GM18517 (cell line): ENCODE measurements around the gene TTLL8.

Experiments
- ATAC-seq: cut with Tn5 transposase; IDR thresholded peaks from one replicate; pipeline ENCODE4 v1.9.1; 2021; ENCODE audit warnings: mild to moderate bottlenecking, moderate library complexity; ENCODE audit not compliant: unreplicated experiment

Gene TTLL8

DNA sequence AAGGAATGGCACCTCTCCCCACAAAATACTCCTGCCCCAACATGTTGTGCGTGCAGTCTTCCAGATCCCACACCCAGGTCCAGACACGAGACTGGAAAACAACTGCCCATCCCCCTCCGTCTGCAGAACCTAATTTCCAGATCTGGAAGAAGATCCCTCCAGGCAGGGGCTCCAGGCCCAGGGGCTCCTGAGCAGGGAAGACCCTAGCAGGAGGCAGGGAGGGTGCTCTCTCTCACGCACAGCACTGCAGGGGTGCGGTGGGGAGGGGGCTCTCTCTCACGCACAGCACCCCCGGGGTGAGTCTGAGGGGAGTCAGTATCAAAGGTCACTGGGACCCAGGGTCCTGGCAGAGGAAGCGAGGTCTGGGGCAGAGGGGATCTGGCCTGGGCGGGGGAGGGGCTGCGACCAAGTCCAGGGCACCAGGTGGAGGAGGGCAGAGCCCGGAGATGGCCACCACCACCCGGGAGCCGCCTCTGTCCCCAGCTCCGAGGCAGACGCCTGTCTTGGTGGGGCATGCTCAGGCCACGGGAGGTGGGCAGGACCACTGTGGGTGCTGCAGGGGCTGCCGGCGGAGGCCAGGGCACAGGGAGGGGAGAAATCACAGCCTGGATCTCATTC is 25.5 kb upstream of the TTLL8 start:
- no peak for ATAC-seq

DNA sequence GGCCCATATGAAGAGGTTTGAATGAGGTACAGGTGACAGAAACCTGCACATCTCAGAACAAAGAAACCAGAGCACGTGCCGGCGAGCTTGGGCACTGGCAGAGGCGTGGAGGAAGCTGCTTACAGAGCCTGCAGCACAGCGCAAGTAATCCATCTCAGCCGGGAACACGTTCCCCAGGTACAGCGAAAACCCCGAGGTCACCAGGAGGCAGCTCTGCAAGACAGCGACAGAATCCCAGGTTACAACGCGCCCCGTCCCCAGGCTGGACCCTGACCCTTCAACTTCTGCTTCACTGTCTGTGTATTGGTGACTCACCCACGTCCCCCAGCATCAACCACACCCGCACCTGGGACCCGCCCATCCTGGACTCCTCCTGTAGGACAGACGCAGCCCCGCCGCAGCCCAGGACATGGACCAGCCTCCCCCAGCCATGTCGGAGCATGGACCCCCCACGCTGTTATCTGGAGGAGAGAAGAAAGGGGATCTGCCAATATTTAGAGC is 24.9 kb upstream of the TTLL8 start:
- ATAC-seq: no peak

DNA sequence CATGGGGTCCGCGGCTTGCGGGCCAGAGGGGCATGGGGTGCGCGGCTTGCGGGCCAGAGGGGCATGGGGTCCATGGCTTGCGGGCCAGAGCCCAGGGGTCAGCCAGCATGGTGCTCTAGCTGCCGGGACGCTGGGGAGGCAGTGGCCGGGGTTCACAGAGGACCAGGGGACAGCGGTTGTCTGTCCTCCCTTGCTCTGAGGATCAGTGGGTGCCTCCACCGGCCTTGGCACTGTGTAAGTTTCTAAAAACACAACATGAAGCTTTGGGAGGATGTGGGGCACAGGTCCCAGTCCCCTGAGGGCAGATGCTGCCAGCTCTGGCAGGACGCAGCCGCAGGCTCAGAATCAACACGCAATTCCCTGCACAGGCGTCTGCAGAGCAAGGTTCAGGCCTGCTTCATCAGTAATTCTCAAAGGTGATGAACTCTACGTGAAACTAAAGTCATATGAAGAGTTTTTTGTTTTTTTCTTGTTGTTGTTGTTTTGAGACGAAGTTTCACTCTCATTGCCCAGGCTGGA is 24.2 kb upstream of the TTLL8 start:
- no peak for ATAC-seq

DNA sequence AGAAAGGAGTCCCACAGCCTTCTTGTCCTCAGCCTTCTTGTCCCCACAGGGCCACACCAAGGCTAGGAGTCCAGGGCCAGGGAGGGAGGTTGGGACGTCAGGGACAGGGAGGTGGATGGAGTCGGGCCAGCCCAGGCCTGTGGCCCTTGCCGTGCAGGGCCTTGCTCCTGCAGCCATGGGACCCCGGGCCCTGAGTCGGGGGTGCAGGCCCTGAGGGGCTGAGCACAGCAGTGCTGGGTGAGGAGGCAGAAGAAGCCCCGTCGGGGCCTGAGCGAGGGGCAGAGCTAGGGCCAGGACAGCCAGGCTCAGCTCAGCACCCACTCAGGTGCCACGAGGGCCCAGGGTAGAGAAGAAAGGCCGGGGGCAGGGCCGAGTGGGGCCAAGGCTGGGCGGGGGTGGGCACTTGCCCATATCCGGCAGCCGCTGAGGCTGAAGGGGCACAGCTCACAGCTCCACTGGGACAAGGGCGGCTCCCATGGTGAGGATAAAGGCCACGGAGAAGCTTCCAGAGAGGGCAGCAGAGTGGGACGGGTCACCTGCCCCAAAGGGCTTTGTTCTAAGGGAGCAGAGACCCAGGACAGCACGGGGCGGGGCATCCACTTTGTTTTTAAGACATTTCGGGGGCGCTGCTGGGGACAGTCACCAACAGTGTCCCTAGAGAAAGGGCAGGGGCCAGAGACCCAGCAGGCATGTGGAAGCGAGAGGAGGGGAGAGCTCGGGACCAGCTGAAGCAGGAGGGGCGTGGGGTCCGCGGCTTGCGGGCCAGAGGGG is 23.5 kb upstream of the TTLL8 start:
- no peak for ATAC-seq

DNA sequence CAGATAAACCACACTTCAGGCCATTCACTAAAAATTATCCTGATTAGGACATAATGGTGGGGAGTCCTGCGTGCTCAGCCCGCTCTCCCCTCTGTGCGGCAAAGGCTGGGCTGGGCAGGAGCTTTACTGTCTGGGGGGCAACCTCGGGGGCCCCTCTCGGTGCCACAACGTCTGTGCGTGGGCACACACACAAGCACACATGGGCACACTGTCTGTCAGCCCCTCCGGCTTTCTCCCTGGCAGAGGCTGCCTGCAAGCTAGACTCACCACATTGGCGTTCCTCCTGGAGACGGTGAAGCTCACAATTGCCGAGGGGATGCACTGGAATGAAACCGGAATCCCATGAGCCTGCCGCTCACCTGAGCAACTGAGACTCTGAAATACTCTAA is 22.0 kb upstream of the TTLL8 start:
- no peak for ATAC-seq

DNA sequence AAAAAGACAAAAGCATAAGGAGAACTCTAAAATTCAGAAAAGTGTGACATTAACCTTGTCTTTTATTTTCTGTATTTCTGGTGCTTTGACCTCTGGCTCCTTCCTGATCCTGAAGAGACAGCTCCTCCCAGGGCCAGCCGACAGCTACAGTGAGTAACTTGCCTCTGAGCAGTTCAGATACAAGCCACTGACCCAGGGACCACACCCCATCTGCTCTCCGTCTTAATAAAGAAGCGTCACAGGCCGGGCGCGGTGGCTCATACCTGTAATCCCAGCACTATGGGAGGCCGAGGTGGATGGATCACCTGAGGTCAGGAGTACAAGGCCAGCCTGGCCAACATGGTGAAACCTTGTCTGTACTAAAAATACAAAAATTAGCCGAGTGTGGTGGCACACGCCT is 20.7 kb upstream of the TTLL8 start:
- no peak for ATAC-seq

DNA sequence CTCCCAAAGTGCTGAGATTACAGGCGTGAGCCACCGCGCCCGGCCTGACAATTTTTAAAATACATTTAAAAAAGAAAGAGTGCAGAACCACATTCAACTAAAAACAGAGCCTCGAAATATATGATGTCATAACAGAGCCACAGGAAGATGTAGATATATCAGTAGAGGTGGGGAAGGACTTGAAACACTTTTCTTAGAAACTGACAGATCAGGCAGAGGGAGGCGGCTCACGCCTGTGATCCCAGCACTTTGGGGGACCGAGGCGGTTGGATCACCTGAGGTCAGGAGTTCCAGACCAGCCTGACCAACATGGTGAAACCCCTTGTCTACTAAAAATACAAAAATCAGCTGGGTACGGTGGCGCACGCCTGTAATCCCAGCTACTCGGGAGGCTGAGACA is 20.1 kb upstream of the TTLL8 start:
- no peak for ATAC-seq

DNA sequence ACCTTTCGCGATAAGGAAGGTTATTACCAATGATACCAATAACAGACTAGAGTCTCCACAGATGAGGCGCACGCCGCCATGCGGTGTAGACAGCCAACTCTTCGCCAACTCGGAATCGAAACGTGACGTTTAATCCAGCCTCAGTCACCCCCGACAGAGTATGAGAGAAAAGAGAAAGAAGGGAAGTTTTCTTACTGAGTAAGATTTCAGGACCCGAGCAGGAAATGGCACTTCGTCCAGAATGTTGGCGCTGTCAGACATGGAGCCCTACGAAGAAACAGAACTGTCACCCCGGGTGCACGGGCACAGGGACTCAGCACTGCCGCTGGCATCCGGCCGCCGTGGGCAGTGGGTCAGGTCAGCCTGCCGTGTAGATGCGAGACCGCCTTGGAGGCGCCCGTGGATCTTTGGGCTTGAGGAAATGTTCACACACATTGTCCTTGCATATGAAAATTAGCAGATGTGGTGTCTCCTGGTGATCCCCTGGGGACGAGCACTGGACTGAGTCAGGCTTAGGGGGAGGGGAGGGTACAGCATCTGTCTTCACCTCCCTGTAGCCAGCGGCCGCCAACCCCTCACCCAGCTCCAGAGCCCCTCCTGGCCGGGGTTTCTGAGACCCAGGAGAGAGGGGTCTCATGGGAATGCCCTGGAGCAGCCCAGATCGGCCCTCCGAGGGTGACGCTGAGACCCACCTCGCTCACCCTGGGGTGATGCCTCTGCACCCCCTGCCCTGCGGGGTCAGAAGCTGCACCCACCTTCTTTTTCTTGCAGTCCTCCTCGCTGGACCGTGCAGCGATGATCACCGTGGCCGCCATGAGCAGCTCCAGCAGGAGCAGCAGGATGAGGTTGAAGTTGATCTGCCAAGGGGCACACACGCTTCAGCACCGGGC is 18.8 kb upstream of the TTLL8 start:
- ATAC-seq: no peak

DNA sequence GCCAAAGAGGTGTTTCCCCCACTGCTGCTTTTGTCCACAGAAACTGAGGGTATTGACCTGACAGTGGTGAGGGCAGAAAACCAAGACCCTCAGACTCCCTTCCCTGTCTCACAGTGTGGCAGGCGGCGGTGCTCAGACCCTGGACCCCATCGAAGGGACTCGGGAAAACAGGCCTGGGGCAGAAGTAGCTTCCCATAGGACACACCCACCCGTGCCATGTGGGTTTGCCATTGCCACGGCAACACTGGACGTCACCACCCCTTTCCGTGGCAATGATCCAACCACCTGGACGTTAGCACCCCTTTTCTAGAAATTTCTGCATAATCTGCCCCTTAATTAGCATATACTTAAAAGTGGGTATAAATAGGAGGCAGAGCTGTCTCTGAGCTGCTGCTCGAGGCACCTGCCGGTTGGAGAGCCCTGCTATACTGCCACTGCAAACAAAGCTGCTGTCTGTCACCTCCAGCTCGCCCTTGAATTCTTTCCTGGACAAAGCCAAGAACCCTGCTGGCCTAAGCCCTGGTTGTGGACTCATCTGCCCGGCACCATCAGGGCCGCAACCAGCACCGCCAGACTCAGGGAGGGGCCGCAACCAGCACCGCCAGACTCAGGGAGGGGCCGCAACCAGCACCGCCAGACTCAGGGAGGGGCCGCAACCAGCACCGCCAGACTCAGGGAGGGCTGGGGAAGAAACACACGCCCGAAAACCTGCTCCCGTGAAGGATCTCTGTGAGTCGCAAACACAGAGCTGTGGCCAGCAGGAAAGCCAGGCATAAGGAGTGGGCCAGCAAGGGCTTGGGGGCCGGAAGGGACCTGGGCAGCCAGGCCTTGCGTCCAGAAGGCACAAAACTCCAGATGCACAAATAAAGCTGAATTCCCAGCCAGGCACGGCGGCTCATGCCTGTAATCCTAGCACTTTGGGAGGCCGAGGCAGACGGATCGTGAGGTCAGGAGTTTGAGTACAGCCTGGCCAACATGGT is 16.7 kb upstream of the TTLL8 start:
- no peak for ATAC-seq

DNA sequence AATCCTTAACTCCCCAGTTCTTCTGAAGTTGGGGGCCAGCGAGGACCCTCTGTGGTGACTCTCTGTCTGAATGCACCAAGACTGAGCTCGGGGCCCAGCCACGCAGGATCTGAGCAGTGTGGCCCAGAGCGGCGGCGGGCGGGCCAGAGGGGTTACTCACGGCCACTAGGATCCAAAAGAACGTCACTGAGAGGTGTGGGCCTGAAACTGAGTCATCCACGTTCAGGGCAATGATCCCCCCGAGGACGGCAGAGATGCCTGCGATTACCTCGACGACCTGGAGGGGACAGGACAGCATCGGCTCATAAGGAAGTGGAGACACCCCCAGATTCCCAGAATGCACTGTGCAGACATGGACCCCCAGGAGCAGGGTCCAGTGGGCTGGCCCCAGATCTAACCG is 16.0 kb upstream of the TTLL8 start:
- ATAC-seq: no peak

DNA sequence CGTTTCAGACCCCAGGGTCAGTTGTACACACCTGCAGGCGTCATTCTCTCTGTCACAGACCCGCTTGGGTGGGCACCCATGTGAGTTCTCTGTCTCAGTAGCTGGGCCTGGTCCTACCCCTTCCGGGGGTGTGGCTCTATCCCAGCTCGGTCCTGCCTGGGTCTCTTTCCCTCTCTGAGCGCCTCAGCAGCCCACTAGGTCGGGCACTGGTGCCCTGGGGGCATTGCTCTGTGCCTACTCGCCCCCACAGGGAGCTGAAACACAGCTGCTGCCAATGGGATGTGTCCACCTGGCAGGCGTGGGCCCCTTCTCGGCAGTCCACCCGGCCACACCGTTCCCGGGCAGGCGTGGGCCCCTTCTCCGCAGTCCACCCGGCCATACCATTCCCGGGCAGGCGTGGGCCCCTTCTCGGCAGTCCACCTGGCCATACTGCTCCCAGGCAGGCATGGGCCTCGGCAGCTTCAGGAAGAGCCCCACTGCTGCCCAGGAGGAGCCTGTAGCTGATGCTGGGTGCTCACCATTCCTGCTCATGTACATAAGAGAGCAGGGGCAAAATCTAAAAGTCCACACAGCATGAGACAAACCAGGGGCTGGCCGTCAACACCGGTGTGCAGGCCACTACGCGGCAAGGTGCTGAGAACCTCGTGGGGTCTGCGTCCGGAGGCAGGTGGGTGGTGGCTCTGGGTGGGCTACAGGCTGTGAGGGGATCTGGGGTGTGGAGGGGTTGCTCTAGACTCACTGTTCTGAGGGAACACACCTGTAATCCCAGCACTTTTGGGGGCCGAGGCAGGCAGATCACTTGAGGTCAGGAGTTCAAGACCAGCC is 14.8 kb upstream of the TTLL8 start:
- no peak for ATAC-seq

DNA sequence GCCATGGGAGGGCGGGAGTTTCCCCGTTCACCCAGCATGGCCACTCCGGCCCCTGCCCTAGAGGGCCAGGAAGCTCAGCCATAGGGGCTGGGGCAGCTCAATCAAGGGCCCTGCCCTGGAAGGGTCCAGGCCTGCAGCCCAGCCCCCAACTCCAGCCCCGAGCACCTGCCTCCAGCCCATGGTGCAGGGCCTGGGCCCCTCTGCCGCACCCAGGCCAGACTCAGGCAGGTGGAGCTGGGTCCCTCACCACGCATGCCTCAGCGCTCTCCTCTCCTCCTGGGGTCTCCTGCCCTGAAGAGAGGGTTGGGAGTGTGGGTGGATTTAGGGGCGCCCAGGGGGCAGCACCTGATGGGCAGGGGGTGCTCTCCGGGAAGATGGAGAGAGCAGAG is 14.1 kb upstream of the TTLL8 start:
- ATAC-seq: no peak

DNA sequence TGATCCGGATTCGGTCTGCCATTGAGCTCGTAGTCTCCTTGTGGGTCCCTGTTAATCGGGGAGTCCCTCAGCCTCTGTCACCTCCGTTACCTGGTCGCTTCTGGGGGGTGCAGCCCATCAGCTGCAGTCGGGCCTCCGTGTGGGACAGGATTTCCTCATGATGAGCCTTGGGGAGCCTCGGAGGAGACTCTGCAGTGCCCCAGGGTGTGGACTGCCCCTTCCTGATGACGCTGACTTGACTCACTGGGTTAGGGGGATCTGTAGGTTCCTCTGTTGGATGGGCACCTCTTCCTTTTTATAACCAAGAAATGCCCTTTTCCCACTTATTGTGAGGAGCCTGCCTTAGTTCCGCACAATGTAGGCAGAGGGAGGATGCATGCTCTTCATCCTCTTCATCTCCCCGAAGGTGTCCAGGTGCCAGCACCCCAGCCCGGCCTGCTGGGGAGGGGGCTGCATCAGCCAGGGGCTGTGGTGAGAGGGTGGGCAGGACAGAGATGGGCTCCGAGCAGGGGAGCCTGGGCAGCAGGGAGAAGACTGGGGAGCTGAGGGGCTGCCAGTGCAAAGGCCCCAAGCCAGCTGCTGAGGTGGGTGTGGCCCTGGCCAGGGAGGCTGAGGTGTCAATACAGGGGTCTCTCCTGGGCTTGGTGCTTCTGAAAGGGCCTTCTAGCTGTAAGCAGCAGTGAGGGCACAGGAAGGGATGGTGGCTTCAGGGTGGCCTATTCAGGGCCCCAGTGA is 13.5 kb upstream of the TTLL8 start:
- ATAC-seq: no peak

DNA sequence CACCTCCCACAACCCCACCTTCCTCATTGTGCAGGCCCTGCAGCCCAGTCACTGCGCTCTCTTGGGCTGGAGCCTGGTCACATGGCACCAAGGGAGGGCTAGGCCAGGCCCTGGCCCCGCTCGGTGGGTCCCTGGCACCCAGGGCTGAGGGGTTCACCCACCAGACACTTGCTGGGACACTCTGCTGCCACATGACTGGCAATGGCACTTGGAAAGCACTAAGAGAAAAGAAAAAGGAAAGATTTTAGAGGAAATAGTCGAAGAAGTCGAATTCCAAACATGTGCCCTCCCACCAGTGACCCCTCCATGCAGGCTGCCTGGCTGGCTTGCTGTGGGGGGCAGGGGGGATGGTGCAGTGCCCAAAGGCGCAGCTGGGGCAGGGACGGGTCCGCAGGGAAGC is 12.3 kb upstream of the TTLL8 start:
- no peak for ATAC-seq

DNA sequence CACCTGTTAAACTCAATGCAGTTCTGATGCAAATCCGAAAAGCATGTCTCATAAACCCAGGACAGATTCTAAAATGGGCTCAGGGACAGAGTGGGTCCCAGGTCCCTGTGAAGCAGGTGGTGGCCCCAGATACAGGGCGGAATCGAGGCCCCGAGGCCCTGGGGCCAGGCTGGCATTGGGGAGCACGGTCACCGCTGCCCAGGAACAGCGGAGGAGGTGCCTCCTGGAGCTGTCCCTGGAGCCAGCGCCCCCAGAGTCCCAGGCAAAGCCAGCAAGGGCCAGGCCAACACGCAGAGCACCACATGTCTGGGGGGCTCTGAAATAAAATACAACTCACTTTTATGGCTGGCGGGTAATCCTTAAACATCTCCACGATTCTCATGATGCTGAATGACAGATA is 10.0 kb upstream of the TTLL8 start:
- ATAC-seq: no peak

DNA sequence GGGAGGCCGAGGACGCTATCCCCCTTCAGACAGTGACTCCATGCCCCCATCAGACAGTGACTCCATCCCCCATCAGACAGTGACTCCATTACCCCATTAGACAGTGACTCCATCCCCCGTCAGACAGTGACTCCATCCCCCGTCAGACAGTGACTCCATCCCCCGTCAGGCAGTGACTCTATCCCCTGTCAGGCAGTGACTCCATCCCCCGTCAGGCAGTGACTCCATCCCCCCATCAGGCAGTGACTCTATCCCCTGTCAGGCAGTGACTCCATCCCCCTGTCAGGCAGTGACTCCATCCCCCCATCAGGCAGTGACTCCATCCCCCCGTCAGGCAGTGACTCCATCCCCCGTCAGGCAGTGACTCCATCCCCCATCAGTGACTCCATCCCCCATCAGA is 9.1 kb upstream of the TTLL8 start:
- no peak for ATAC-seq

DNA sequence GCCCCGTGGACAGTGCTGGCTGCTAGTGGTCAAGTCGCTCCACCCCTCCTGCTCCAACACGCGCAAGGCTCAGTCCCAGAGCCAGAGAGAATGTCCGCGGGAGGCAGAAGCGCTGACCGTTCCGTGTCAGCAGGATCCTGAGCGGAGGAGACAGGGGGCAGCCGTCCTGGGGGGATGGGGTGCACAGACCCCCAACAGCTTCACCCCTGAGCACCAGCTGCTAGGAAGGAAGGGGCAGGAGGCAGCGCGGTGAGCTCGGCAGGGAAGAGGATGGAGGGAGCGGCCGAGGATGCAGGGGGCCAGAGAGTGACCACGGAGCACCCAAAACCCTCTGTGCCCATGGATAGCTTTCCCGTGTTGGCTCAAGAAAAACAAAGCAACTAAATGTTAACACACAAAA is 6.4 kb upstream of the TTLL8 start:
- ATAC-seq: no peak

DNA sequence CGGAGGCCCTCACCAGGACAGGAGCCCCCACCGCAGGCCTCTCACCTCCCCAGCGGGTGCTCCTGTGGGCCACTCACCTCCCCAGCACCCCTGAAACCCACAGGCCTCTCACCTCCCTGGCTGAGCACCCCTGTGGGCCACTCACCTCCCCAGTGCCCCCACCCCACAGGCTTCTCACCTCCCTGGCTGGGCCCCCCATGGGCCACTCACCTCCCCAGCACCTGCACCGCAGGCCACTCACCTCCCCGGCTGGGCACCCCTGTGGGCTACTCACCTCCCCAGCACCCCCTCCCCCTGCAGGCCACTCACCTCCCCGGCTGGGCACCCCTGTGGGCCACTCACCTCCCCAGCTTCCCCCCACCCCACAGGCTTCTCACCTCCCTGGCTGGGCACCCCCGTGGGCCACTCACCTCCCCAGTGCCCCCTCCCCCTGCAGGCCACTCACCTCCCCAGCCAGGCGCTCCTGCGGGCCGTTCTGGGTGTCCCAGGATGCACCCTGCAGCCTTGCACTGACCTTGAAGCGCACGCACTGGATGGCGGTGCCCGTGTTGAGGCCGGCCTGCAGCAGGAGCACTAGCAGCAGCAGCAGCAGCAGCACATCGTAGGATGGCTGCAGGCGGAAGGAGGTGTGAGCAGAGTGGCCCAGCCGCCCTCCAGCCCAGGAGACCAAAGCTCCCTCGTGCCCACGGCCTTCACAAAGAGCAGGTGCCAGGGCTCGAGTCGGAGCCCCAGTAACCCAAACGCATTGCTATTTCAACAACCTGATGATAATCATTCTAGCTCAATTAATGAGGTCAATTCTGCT is 5.7 kb upstream of the TTLL8 start:
- no peak for ATAC-seq
